GOT3 (cell line): ENCODE results near the gene DNAJC13.
"Not testable (repeated sequence)": the region's sequence is repeated elsewhere in the genome, so short reads cannot be mapped to it uniquely, and the experiment has no call there.

Experiments used
- DNase-seq: peaks from one replicate; lab custom pipeline; 2025; ENCODE audit warnings: mixed read lengths; lab: John Stamatoyannopoulos, UW

The DNAJC13 gene, protein sequence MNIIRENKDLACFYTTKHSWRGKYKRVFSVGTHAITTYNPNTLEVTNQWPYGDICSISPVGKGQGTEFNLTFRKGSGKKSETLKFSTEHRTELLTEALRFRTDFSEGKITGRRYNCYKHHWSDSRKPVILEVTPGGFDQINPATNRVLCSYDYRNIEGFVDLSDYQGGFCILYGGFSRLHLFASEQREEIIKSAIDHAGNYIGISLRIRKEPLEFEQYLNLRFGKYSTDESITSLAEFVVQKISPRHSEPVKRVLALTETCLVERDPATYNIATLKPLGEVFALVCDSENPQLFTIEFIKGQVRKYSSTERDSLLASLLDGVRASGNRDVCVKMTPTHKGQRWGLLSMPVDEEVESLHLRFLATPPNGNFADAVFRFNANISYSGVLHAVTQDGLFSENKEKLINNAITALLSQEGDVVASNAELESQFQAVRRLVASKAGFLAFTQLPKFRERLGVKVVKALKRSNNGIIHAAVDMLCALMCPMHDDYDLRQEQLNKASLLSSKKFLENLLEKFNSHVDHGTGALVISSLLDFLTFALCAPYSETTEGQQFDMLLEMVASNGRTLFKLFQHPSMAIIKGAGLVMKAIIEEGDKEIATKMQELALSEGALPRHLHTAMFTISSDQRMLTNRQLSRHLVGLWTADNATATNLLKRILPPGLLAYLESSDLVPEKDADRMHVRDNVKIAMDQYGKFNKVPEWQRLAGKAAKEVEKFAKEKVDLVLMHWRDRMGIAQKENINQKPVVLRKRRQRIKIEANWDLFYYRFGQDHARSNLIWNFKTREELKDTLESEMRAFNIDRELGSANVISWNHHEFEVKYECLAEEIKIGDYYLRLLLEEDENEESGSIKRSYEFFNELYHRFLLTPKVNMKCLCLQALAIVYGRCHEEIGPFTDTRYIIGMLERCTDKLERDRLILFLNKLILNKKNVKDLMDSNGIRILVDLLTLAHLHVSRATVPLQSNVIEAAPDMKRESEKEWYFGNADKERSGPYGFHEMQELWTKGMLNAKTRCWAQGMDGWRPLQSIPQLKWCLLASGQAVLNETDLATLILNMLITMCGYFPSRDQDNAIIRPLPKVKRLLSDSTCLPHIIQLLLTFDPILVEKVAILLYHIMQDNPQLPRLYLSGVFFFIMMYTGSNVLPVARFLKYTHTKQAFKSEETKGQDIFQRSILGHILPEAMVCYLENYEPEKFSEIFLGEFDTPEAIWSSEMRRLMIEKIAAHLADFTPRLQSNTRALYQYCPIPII (N-terminal part only)

DNA sequence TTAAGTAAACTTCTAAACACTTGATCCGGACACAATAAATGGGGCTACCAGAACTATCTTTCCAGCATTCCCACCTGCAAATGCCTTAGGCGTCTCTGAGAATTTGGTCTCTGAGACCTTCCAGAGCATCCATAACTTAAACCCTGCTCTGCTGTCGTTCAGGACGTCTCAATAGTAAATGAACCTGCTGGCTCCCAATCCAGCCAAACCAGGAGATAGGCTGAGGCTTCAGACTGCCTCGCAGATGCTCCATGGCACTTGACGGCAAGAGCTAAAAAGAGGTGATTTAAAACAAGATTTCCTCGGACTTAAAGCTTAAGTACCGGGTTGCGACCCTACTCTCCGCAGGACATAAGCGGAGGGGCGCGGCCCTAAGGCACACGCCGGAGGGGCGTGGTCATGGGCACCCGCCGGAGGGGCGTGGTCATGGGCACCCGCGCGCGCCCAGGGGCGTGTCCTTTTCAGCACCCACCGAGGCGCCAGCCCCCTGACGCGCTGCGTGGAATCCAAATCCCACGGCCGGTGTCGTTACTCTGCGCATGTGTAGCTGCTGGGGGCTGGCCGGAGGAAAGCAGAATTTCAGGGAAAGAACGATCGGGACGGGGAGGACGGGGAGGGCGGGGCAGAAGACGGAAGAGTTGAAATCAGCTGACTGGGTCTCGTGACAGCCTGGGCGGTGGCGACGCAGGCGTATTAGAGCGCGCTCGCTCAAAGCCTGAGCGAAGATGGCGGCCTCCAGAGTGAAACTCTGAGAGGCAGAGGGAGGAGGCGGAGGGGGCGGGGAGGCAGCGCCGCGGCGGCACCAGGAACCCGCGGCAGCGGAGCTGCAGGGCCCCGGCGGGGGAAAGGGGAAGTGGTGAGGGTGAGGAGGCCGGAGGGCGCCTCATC, at the start of gene DNAJC13:
Gene DNAJC13 (plus strand): TSS at position 696 of the 888 bp plus-strand sequence. CDS start 17,049 bp downstream, outside the sequence.
- DNase-seq = peak; percentile 78

DNA sequence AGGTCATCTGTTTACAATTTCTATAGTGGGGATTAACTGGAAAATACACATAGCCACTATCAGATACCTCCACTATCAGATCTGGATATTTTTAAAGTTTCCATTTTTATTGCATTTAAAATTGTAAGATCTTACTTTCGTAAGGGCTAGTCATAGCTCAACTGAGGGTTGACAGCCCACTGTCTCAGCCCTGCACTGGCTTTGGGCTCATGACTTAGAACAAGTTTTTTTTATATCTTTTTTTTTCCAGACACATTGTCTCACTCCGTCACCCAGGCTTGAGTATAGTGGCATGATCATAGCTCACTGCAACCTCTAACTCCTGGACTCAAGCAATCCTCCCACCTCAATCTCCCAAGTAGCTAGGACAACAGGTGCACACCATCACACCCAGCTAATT, 48.8 kb upstream of the DNAJC13 start:
- no peak for DNase-seq

DNA sequence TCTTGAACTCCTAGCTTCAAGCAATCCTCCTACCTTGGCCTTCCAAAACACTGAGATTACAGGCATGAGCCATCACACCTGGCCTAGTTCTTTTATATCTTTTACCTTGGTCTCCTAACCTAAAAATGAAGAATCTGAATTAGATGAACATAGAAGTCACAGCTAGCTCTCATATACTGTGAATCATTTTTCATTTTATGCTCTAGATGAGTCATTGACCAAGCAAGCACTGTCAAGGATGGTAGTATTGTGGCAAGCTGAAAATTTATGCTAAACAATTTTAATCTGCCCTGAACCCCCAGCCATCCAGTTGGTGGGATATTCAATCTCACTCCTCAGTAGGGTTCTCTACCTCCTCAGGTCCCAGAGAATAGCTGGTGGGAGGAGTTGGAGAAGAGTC, 48.3 kb upstream of the DNAJC13 start:
- DNase-seq = no peak

- not testable (repeated sequence) for DNase-seq
Measured at GRCh38 chr3:132376945-132377354, 40.4 kb upstream of the DNAJC13 start.

GRCh38 chr3:132378048-132378762, 39.1 kb upstream of the DNAJC13 start:
- DNase-seq = no peak

- no peak for DNase-seq
Measured at GRCh38 chr3:132378846-132379245, 38.5 kb upstream of the DNAJC13 start.

DNA sequence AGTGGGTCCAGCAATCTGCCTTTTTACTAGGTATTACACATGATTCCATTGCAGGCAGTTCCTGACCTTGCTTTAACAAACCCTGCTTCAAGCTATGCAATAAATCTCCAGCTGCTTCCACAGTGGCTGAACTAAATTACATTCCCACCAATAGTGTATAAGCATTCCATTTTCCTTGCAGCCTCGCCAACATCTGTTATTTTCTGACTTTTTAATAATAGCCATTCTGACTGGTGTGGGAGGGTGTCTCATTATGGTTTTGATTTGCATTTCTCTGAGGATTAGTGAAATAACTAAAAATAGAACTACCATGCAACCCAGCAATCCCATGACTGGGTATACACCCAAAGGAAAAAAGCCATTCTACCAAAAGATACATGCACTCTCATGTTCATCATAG, 36.4 kb upstream of the DNAJC13 start:
- no peak for DNase-seq

- DNase-seq = no peak
Measured at GRCh38 chr3:132381348-132381944, 35.9 kb upstream of the DNAJC13 start.

GRCh38 chr3:132382267-132382666, 35.0 kb upstream of the DNAJC13 start:
- DNase-seq = no peak

DNA sequence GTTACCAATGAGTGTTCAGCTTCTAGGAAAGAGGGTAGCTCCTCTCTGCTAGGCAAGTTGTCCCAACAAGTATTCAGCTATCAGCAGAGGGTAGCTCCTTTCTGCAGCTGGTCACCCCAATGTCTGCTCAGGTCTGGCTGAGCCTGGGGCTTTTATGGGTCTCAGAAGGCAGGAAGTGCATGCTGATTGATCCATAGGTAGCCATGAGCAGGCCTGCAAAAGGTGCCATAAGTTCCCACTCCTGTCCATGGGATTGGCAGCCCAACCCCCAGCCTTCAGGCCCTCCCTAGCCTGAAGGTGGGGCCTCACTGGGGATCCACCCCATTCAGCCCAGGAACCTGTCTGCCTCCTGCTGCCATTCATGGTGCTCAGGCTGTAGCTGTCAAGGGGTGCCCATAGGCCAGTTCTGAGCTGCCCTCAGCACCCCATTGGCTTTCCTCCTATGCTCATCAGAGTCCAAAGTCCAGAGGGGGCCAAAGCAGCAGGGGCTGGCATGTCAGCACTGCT, 34.6 kb upstream of the DNAJC13 start:
- DNase-seq = no peak

DNA sequence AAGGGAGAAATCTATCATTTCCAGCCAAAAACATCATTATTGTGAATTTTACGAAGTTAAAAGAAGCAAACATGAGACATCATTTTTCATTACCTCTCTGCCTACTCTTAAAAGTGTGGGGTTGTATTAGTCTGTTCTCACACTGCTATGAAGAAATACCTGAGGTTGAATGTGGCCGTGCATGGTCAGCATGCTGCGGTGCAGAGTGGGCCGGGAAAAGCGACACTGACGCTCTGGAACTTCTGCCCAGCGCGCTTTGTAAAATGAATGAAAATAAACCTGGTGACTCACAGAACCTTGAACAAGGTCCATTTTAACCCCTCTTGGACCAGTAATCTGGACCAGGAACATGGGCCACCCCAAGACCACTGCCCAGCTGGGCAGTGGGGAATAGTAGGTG, 31.0 kb upstream of the DNAJC13 start:
- DNase-seq = no peak

GRCh38 chr3:132392675-132393074, 24.6 kb upstream of the DNAJC13 start:
- not testable (repeated sequence) for DNase-seq

GRCh38 chr3:132394320-132394719, 23.0 kb upstream of the DNAJC13 start:
- no peak for DNase-seq

GRCh38 chr3:132395126-132395525, 22.2 kb upstream of the DNAJC13 start:
- no peak for DNase-seq

DNA sequence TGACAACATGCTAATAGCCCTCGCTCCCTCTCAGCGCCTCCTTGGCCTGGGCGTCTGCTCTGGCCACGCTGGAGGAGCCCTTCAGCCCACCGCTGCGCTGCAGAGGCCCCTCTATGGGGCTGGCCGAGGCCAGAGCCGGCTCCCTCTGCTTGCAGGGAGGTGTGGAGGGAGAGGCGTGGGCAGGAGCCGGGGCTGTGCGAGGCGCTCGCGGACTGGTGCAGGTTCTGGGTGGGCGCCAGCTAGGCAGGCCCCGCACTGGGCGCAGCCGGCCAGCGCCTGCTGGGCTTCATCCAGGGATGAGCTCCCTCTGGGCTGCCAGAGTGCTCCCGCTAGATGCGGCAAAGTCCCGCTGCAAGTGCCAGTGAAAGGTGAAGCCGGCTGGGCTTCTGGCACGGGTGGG, 21.0 kb upstream of the DNAJC13 start:
- no peak for DNase-seq

GRCh38 chr3:132396776-132397175, 20.5 kb upstream of the DNAJC13 start:
- DNase-seq = not testable (repeated sequence)

DNA sequence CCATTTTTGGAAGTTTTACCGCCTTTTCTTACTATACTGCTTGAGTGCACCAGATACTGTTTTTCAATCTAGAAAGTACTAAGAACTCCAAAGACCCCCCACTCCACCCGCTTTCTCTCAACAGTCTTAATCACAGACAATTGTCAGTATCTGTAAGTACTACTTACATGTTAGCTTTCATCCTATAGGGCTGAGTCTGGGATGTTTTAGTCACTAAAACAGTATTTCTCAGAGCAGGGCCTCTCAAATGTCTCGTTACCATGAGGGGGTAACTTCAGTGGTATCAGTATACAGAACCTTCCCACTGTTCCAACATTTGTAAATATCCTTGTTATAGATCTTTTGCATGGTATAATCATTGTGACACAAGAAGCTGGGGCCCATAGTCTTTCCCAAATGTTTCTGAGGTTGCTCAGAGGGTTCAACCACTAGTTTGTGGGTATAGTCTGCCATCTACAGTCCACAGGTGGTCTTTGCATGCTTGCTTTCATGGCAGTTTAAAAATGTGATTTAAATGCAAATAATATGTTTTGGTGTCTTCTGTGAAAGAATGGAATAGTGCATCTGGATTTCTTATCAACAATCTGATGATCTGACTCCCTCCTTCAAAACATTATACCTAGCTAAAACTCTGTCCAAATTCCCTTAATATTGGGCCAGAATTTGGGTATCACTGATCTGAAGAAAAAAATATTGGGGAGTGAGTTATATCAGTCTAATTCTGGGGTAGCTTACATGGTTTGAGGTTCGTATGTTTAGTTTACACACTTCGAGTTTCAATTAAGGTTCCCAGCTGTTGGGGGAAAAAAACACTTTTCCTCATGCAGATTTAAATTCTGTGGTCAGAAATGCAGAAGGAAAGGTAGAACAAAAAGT, 18.0 kb upstream of the DNAJC13 start:
- DNase-seq = no peak

DNA sequence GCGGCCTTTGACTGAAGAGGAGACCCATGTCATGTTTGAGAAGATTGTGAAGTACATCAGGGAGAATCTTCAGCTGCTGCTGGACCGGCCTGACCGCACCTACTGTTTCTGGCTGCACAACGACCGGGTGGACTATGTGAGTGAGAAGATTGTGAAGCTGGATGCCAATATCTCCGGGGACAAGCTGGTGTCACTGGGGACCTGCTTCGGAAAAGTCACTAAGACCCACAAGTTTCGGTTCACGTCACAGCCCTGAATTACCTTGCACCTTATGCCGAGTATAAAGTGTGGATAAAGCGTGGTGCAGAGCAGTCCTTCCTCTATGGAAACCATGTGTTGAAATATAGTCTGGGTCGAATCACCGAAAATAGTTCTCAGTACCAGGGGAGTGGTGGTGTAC, 16.0 kb upstream of the DNAJC13 start:
- no peak for DNase-seq

- no peak for DNase-seq
Measured at GRCh38 chr3:132404276-132404675, 13.0 kb upstream of the DNAJC13 start.
